ENCODE results near the gene GIMAP8.

Gene GIMAP8

DNA sequence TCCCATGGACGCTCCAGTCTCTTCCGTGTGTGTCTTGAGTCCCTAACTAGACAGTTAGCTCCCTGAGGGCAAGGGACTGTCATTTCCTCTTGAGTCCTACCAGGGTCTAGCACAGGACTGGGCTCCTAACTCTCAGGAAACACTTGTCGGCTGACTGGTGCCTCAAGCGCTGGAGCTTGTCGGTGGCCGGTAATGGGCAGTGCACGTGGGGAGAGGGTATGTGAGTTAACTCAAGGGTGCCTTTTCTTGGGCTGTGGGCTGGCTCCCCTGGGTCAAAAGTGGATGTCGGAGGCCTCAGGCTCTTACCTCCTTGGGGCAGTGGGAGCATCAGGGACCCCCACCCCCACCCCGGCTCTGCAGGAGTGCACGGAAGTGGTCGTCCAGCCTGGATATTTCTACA is 38.4 kb upstream of the GIMAP8 start:
- DNase-seq: no peak

DNA sequence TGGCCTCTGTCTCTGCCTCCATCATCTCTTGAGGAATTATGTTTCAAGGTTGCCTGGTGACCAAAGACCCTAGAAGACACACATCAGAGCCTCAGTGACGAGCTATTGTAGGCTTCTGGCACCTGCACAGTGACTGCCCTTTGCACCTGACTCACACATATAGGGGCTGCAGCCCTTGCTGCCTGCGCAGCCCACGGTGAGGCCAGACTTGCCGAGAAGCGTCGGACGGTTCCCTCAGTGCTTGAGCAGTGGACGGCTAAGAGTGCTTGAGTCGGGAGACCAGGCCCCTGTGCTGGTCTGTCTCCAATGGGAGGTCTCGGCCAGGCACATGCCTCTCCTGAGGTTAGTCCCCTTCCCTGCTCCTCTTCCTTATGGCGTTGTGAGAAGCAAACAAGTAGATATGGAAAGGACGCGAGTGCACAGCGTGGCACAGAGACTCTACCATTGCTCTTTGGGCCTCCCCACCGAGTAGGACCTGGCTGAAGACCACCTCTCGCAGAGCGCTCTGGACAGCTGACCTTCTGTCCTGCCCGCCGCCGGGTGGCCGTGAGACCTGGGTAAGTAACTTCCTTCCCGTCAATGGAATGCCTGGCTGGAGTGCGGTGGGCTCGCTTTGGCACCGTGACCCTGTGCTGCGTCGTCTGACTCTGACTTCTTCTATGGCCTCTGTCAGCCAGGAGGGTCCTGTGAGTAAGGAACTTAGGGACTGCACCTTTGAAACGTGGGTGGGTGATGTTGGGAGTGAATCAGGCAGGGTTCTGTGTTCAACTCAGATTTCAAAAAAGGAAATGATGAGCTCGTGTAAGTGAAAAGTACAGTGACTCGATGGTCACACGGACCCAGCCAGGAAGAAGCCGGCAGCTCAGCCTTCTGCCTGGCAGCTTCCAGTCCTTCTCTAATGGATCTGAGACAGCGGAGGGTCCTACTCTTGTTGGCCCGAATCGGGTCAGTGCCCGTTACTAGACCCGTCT is 37.6 kb upstream of the GIMAP8 start:
- no peak for DNase-seq

GRCh38 chr7:150413640-150414081 is 36.8 kb upstream of the GIMAP8 start:
- no peak for DNase-seq

DNA sequence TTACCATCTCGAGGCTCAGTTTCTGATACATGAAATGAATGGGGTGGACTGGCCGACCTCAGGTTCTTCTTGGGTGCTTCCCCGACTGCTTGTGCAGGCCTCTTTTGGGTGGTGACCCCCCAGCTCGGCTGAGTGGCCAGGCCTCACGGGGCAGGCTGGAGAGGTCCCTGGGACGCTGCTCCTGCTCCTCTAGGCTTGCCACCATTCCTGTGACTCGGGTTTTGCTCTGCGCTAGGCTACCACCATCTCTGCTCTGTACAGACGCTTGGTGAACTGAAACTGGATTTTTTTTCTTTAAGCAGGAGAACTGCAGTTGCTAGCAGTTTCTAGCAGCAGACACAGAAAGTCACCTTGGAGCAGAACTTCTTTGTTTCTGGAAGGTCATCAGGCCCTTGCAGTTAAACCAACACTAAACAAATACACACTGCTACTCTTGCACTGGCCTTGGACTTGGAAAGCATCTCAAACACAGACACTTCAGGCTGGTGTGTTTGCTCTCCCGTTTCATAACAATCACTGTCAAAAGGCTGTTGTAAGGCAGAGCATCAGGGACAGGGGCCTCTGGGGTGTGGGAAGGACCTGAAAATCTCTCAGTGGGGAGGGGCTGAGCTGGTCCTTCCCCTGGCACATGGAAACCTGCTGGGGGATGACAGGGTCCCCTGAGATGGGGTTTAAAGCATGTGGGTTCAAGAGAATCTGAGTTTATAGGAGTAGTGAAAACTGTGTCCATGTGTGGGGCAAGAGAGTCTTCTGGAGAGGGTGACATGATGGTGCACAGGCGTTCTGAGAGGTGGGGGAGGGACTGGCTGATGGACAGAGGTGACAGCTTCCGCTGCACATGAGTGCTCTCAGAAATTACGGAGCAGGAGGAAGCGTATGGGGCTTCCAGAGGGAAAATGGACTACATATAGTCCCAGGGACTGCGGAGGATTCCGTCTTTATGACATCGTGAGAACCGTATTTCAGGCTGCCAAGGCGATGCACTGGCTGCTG is 35.0 kb upstream of the GIMAP8 start:
- peak; percentile 47 for DNase-seq

GRCh38 chr7:150417239-150417638 is 33.2 kb upstream of the GIMAP8 start:
- no peak for DNase-seq

- no peak for DNase-seq
Observed at GRCh38 chr7:150417863-150418262, 32.6 kb upstream of the GIMAP8 start.

DNA sequence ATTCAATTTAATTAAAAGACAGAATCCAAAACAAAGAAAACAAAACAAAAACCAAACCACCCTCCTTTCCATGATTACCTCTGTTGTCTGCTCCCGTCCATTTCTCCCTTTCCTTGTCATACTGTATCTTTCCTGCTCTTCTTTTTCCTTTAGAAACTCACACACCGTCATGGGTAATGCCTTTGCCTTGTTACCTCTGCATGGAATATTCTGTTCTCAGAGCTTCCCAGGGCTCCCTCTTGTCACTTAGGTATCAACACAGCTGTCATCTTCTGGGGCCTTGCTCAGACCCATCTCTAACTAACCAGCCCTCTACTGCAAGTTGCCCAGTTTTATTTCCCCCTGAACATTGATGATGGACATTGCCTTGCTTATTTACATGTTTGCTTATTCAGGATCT is 30.2 kb upstream of the GIMAP8 start:
- DNase-seq: no peak

DNA sequence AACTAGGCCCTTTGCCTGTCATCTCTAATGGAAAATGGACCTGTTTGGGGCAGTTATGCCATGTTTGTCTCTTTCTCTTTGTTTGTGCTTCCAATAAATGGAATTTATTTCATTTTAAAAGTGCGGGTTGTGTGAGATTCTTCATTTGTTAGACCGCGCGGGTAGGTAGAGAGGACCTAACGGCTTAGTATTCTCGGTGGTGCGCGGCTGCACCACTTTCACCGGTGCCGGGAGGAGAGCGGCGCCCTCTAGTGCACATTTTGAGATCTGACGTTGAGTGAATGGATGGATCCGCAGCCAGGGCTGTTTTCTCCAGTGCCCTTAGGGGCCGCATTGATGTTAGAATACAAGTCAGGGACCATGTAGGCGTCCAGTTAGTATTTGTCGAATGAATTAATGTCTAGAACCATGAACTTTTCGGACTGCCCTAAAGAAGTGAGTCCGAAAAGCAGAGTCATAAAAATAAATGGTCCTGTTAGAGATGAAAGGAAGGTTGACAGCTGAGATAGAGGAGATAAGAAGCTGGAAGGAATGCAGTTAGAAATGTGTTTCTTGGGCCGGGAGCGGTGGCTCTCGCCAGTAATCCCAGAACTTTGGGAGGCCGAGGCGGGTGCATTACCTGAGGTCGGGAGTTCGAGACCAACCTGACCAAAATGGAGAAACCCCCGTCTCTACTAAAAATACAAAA is 29.3 kb upstream of the GIMAP8 start:
- DNase-seq: peak; percentile 65

GRCh38 chr7:150421831-150422230 is 28.6 kb upstream of the GIMAP8 start:
- no peak for DNase-seq

DNA sequence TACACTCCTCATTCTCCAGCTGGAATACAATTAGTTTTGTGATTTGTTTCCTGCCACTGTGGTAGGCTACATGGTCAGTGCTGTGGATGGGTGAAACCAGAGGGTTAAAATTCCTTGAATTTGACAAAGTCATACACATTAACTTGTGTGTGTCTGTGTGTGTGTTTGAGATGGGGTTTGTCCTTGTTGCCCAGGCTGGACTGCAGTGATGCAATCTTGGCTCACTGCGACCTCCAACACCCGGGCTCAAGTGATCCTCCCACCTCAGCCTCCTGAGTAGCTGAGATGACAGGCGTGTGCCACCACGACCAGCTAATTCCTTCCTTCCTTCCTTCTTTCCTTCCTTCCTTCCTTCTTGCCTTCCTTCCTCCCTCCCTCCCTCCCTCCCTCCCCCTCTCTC is 24.8 kb upstream of the GIMAP8 start:
- DNase-seq: no peak

DNA sequence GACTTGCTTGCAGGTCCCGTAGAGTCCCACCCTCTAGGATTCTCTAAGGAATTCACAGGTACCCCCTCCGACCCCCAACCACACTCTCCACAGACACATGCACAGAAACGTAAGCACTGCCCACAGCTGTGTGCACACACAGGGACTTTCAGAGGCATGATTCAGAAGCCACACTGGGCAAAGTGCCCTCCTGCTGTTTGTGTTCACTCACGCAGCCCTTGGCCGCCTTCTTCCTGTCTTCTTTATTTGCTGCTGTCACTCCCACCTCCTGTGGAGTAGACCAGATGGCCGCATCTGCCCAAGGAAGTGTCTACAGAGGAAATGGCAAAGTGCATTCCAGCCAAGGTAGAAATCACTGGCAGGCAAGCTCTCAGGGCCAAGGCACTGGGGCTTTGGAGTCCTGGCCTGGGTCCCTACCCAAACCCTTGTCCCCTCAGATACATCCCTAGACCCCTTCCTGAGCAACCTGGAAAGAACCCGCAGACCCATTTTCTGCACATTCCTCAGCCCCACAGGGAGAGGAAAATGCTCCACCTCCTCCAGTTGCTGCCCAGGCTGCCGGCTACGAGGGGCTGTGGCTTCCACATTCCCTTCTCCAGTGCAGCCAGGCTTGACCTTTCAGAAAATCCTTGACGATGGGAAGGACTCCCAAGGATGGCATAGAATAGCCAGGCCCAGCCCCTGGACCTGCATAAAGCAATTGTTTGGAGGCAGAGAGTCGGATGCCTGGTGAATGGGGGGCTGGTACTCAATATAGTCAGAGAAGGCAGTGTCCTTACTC is 21.6 kb upstream of the GIMAP8 start:
- DNase-seq: peak; percentile 47

- DNase-seq: no peak
Observed at GRCh38 chr7:150429699-150430098, 20.7 kb upstream of the GIMAP8 start.

DNA sequence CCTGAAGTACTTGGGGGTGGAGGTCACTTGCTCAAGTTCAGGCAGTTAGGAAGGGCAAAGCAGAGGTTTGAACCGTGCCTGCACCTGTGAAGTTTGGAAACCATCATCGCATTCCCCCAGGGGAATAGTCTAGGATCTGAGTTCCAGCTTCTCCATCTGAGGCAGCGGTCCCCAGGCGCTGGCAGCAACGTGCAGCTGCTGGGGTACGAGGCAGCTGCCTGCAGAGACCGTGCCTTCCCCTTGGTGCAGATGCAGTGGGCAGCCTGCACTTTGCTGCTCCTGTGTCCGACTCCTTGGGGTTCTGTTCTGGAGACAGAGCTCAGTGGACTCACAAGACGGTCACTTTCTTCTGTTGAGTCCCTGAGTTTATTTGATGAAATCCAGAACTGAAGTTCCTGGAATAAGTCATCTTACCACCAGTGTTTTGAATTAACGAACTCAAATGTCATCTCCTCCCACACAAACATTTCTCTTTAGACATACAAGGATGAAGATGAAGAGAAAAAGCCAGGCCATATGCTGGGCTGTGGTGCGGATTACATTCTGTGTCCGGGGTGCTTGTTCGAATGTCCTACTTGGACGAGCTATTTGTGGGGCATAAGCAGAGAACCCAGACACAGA is 19.9 kb upstream of the GIMAP8 start:
- DNase-seq: no peak

GRCh38 chr7:150431839-150432658 is 18.4 kb upstream of the GIMAP8 start:
- DNase-seq: no peak

- no peak for DNase-seq
Observed at GRCh38 chr7:150432915-150433892, 17.2 kb upstream of the GIMAP8 start.

DNA sequence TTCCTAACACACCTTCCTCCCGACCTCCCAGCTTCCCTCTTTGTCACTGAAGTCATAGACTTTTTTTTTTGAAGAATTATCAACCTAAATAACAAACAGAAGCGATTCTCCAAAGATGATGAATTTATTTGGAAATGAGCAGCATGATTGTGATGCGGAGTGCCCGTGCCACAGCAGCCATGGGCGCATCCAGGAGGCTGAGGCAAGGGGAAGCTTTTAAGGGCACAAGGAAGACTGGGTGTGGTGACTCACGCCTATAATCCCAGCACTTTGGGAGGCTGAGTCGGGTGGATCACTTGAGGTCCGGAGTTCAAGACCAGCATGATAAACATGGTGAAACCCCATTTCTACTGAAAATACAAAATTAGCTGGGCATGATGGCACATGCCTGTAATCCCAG is 16.2 kb upstream of the GIMAP8 start:
- DNase-seq: no peak

- DNase-seq: no peak
Observed at GRCh38 chr7:150435047-150435389, 15.4 kb upstream of the GIMAP8 start.

DNA sequence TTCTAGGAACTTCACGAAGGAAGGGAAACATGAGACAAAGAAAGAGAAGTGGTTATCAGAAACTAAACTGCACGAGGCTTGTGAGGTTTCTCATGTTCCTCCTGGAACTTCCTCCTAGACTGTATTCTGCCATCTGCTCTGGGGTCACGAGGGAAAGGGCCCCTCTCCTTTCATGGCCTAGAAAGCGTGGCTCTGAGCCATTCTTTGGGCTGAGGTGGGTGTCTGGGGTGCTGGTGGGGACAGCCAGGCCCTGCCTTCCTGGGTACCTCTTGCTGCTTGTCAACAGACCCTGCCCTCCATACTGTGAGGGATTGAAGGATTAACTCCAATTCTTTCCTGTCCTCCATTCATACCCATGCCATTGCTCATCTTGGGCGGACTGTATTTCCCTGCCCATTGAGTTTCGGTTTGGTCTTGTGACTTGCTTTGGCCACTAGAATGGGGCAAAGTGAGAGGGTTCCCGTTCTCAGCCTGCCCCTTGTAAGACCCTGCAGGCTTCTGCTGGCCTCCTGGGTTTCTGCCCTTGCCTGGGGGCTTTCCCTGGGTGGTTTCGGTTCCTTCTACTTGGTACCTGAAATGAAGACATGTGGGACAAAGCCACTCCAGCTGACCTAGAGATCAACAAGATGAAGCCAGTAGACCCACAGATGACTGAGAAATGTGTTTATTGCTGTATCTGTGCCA is 14.9 kb upstream of the GIMAP8 start:
- DNase-seq: no peak

GRCh38 chr7:150439967-150440366 is 10.5 kb upstream of the GIMAP8 start:
- no peak for DNase-seq

Measured in NCI-H187 treated with DMSO at 0.1 percent for 48 hours (cell line).